Stimulated activated CD4-positive, alpha-beta T cell treated with anti-CD3 and anti-CD28 coated beads, Interleukin-2, amount 100 ng/mL, for 4 hours (primary cell): Measurements from ENCODE around the gene TMEM181.
"Not testable (repeated sequence)": the region's sequence is repeated elsewhere in the genome, so short reads cannot be mapped to it uniquely, and the experiment has no call there.

Source experiments
- DNase-seq: peaks from one replicate; pipeline ENCODE4 v3.0.0-alpha.2; 2020; ENCODE audit warnings: low read depth

Gene TMEM181

GRCh38 chr6:158663625-158664165 is 103.8 kb downstream of the TMEM181 start:
- DNase-seq: no peak

GRCh38 chr6:158665332-158665731 is 105.4 kb downstream of the TMEM181 start:
- DNase-seq: no peak

- no peak for DNase-seq
Observed at GRCh38 chr6:158666628-158667359, 106.9 kb downstream of the TMEM181 start.

- DNase-seq: no peak
Observed at GRCh38 chr6:158667360-158667981, 107.6 kb downstream of the TMEM181 start.

- DNase-seq: no peak
Observed at GRCh38 chr6:158668707-158669103, 108.8 kb downstream of the TMEM181 start.

- no peak for DNase-seq
Observed at GRCh38 chr6:158669145-158670035, 109.5 kb downstream of the TMEM181 start.

- not testable (repeated sequence) for DNase-seq
Observed at GRCh38 chr6:158672119-158672518, 112.2 kb downstream of the TMEM181 start.

- DNase-seq: no peak
Observed at GRCh38 chr6:158672726-158673125, 112.8 kb downstream of the TMEM181 start.

GRCh38 chr6:158674342-158675131 is 114.6 kb downstream of the TMEM181 start:
- DNase-seq: no peak

GRCh38 chr6:158677094-158677493 is 117.2 kb downstream of the TMEM181 start:
- DNase-seq: not testable (repeated sequence)

GRCh38 chr6:158677906-158678578 is 118.2 kb downstream of the TMEM181 start:
- DNase-seq: no peak

GRCh38 chr6:158680015-158680414 is 120.1 kb downstream of the TMEM181 start:
- DNase-seq: no peak

GRCh38 chr6:158680481-158680880 is 120.6 kb downstream of the TMEM181 start:
- DNase-seq: no peak

- DNase-seq: no peak
Observed at GRCh38 chr6:158684311-158684710, 124.4 kb downstream of the TMEM181 start.

- DNase-seq: no peak
Observed at GRCh38 chr6:158684745-158685324, 124.9 kb downstream of the TMEM181 start.
